Astrocyte (in vitro differentiated cells and primary cell): ENCODE measurements around the gene TRPM3. TPM values are rescaled to one million over a fixed set of nuclear protein-coding genes. Genes with fewer than 3 reads are reported as not detected.

Source experiments
- DNase-seq: peaks from one replicate; pipeline ENCODE4 v3.0.0-alpha.2; 2010; ENCODE audit warnings: low read depth
- FAIRE-seq: peaks from 2 replicates; lab custom pipeline; 2011; peaks lifted over from hg19 to GRCh38; lab: Jason Lieb, UNC
- H2AFZ ChIP-seq: 2 replicates; pipeline ENCODE4 v1.6.0; 2012; ENCODE audit warnings: low read depth, low read length, inconsistent platforms
- H3K27ac ChIP-seq: 2 replicates; pipeline ENCODE4 v1.5.1; 2011; ENCODE audit warnings: low read depth, low read length, inconsistent platforms
- H3K27me3 ChIP-seq: 2 replicates; pipeline ENCODE4 v1.6.0; 2011; ENCODE audit warnings: low read length, inconsistent platforms; ENCODE audit not compliant: insufficient read depth
- H3K36me3 ChIP-seq: 2 replicates; pipeline ENCODE4 v1.5.1; 2011; ENCODE audit warnings: low read length, inconsistent platforms; ENCODE audit not compliant: insufficient read depth
- H3K4me1 ChIP-seq: 2 replicates; pipeline ENCODE4 v1.5.1; 2011; ENCODE audit warnings: low read length, inconsistent platforms; ENCODE audit not compliant: insufficient read depth
- H3K4me2 ChIP-seq: 2 replicates; pipeline ENCODE4 v1.6.0; 2012; ENCODE audit warnings: low read length, inconsistent platforms
- H3K4me3 ChIP-seq: 2 replicates; pipeline ENCODE4 v1.5.1; 2011; ENCODE audit warnings: low read depth, mild to moderate bottlenecking, low read length, inconsistent platforms; ENCODE audit not compliant: insufficient read depth
- H3K79me2 ChIP-seq: 2 replicates; pipeline ENCODE4 v1.6.0; 2012; ENCODE audit warnings: mild to moderate bottlenecking, low read length, inconsistent platforms; ENCODE audit not compliant: insufficient read depth
- H3K9ac ChIP-seq: 2 replicates; pipeline ENCODE4 v1.6.0; 2012; ENCODE audit warnings: mild to moderate bottlenecking, low read length, inconsistent platforms
- H3K9me3 ChIP-seq: 2 replicates; pipeline ENCODE4 v1.5.1; 2012; ENCODE audit warnings: low read depth, mild to moderate bottlenecking, low read length, inconsistent platforms; ENCODE audit not compliant: insufficient read depth
- H4K20me1 ChIP-seq: 2 replicates; pipeline ENCODE4 v1.6.0; 2012; ENCODE audit warnings: low read length, inconsistent platforms; ENCODE audit not compliant: insufficient read depth
- H3K27ac Mint-ChIP-seq: one replicate; pipeline ENCODE4 v1.8.0; 2021; ENCODE audit warnings: mild to moderate bottlenecking, mixed read lengths; ENCODE audit not compliant: unreplicated experiment
- H3K27me3 Mint-ChIP-seq: one replicate; pipeline ENCODE4 v1.8.0; 2021; ENCODE audit warnings: low read depth, mixed read lengths; ENCODE audit not compliant: unreplicated experiment
- H3K36me3 Mint-ChIP-seq: one replicate; pipeline ENCODE4 v1.8.0; 2021; ENCODE audit warnings: low read depth, mixed read lengths; ENCODE audit not compliant: unreplicated experiment
- H3K4me1 Mint-ChIP-seq: one replicate; pipeline ENCODE4 v1.8.0; 2021; ENCODE audit warnings: low read depth, mixed read lengths; ENCODE audit not compliant: unreplicated experiment
- H3K4me3 Mint-ChIP-seq: one replicate; pipeline ENCODE4 v1.8.0; 2021; ENCODE audit warnings: mild to moderate bottlenecking, moderate library complexity, mixed read lengths; ENCODE audit not compliant: unreplicated experiment
- H3K9me3 Mint-ChIP-seq: one replicate; pipeline ENCODE4 v1.8.0; 2021; ENCODE audit warnings: mild to moderate bottlenecking, mixed read lengths; ENCODE audit not compliant: unreplicated experiment
- CTCF ChIP-seq: IDR thresholded peaks from 2 replicates; pipeline ENCODE4 v1.5.1; 2011; ENCODE audit warnings: low read depth, mild to moderate bottlenecking, inconsistent platforms, low read length, moderate library complexity; ENCODE audit not compliant: insufficient read depth
- EZH2 ChIP-seq: IDR thresholded peaks from 2 replicates; pipeline ENCODE4 v1.6.1; 2012; ENCODE audit warnings: mild to moderate bottlenecking, low read length, inconsistent platforms; ENCODE audit not compliant: insufficient read depth
- total RNA-seq: library from RNA; stranded (reverse); gene quantifications from 2 replicates; pipeline ENCODE4 v1.2.1, GENCODE V29; 2021

The TRPM3 gene
- total RNA-seq, 1 donor from 2014 or later: 0.14 TPM

GRCh38 chr9:70873506-70873905 is 247.9 kb downstream of the TRPM3 start:
- H3K36me3 Mint-ChIP-seq: no peaks in the 10 kb centered on the region

GRCh38 chr9:70868661-70869652 is 252.5 kb downstream of the TRPM3 start:
- Mint-ChIP-seq H3K4me1 (no peaks in the 10 kb centered on the region), H3K36me3 (no peaks in the 10 kb centered on the region), H3K9me3 (no peaks in the 10 kb centered on the region), H3K27me3 (no peaks in the 10 kb centered on the region), H3K4me3 (no peak overlapping the region), H3K27ac (no peak overlapping the region)
- DNase-seq: peak; percentile 12
- Histone ChIP-seq H3K9me3 (no peaks in the 10 kb centered on the region), H2AFZ (peak overlapping the region; percentile 62), H3K4me1 (no peaks in the 10 kb centered on the region), H3K4me2 (peak overlapping the region; percentile 76), H3K9ac (peak overlapping the region; percentile 54), H3K79me2 (no peaks in the 10 kb centered on the region), H3K27ac (no peak overlapping the region), H3K36me3 (no peaks in the 10 kb centered on the region), H3K27me3 (no peaks in the 10 kb centered on the region), H3K4me3 (peak overlapping the region; percentile 54), H4K20me1 (no peaks in the 10 kb centered on the region)
- TF ChIP-seq CTCF (no peak), EZH2 (no peak)
- FAIRE-seq: no peak

More at GRCh38 chr9:70873506-70873905, 247.9 kb downstream of the TRPM3 start:
- no peak overlapping the region for H3K27ac Mint-ChIP-seq
- H3K9me3 Mint-ChIP-seq: no peaks in the 10 kb centered on the region
- no peaks in the 10 kb centered on the region for H3K79me2 ChIP-seq
- no peaks in the 10 kb centered on the region for H3K4me1 ChIP-seq
- H3K27ac ChIP-seq: no peak overlapping the region
- H4K20me1 ChIP-seq: no peaks in the 10 kb centered on the region
- no peak overlapping the region for H3K4me3 Mint-ChIP-seq
- TF ChIP-seq EZH2: no peak
- no peak for TF ChIP-seq CTCF
- no peaks in the 10 kb centered on the region for H3K9me3 ChIP-seq
- no peak overlapping the region for H2AFZ ChIP-seq
- DNase-seq (no peak), FAIRE-seq (no peak)
- no peak overlapping the region for H3K4me3 ChIP-seq
- H3K4me2 ChIP-seq: no peak overlapping the region
- no peaks in the 10 kb centered on the region for H3K36me3 ChIP-seq
- H3K9ac ChIP-seq: no peak overlapping the region
- H3K4me1 Mint-ChIP-seq: no peaks in the 10 kb centered on the region
- no peaks in the 10 kb centered on the region for H3K27me3 Mint-ChIP-seq
- no peaks in the 10 kb centered on the region for H3K27me3 ChIP-seq

- TF ChIP-seq CTCF (no peak), EZH2 (no peak)
- no peak overlapping the region for H3K4me3 ChIP-seq
- no peaks in the 10 kb centered on the region for H3K9me3 ChIP-seq
- no peak overlapping the region for H3K27ac Mint-ChIP-seq
- H3K4me3 Mint-ChIP-seq: no peak overlapping the region
- no peaks in the 10 kb centered on the region for H3K4me1 ChIP-seq
- H3K27me3 Mint-ChIP-seq: no peaks in the 10 kb centered on the region
- FAIRE-seq (no peak), DNase-seq (no peak)
- H3K36me3 ChIP-seq: no peaks in the 10 kb centered on the region
- no peaks in the 10 kb centered on the region for H3K79me2 ChIP-seq
- H3K4me2 ChIP-seq: peak overlapping the region; percentile 76
- no peaks in the 10 kb centered on the region for H3K9me3 Mint-ChIP-seq
- no peak overlapping the region for H2AFZ ChIP-seq
- no peak overlapping the region for H3K9ac ChIP-seq
- no peaks in the 10 kb centered on the region for H3K27me3 ChIP-seq
- no peaks in the 10 kb centered on the region for H4K20me1 ChIP-seq
- no peak overlapping the region for H3K27ac ChIP-seq
- H3K4me1 Mint-ChIP-seq: no peaks in the 10 kb centered on the region
- H3K36me3 Mint-ChIP-seq: no peaks in the 10 kb centered on the region
Observed at GRCh38 chr9:70868041-70868440, 253.4 kb downstream of the TRPM3 start.
